Astrocyte of the cerebellum (primary cell): Measurements from ENCODE around the gene ANKRD16.
A peak's percentile ranks its signal among the peaks of the same experiment; 100 is the strongest.

Experiments used
- DNase-seq: peaks from one replicate; pipeline ENCODE4 v3.0.0-alpha.2; 2011; ENCODE audit warnings: low read depth
- H3K4me3 ChIP-seq: 2 replicates; pipeline ENCODE4 v1.5.1; 2011; ENCODE audit warnings: mild to moderate bottlenecking, low read depth, low read length, moderate library complexity
- CTCF ChIP-seq: IDR thresholded peaks from 2 replicates; pipeline ENCODE4 v1.5.1; 2012; ENCODE audit warnings: low read length, low read depth, moderate library complexity, mild to moderate bottlenecking; ENCODE audit errors: missing control alignments
- in situ Hi-C: cut with HindIII; loops from 2 replicates; pipeline ENCODE4 v1.10.0; 2017; ENCODE audit warnings: low sequenced_read_pairs

Gene ANKRD16

DNA sequence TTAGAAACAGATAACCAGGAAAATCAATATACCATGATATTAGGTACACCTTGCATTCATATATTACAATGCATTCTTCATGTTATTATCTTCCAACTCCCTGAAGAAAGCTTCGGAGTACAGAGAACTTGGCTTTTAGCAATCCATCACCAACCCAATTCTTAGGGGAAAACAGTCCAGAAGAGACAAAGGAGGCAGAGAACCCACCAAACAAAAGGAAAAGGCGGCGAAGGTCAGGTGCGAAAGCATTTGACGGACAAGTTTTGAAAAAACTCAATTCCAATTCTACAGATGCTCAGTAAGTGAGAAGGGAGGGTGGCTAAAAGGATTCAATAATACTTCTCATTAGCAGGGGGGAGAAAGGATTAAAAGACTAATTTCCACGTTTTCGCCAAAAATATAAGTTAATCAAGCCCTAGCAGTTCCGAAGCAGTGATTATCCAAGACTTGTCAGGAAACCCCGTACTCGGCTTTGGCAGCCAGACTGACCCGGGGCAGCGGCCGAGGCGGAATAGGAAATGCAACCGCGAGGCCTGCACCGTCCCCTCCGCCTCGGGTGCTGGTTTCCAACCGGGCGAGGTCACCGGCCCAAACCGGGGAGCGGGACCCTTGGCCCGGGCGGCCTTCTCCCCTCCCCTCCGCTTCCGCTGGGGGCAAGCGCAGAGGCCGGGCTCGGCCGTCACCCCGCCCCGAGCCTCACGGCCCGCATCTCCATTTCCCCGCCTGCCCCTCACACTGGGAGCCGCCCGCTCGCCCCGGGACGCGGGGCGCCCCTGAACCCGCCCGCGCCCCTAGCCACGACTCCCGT is 77.2 kb downstream of the ANKRD16 start:
- DNase-seq: no peak
- in situ Hi-C loops: loop anchor here (5.0 kb wide), 1 partner anchor 65 kb away; no protein-coding TSS in a partner anchor
- peak overlapping the region; percentile 90 for H3K4me3 ChIP-seq

More for the DNA sequence above, 77.2 kb downstream of the ANKRD16 start:
- TF ChIP-seq CTCF: no peak
